Measurements from ENCODE around the gene DISP1. TPM values are rescaled to one million over a fixed set of nuclear protein-coding genes. Genes with fewer than 3 reads are reported as not detected.

The DISP1 gene
- total RNA-seq (10.7 TPM), polyA plus RNA-seq (ENCODE audit: insufficient read depth in 1 of 8, insufficient read length in 8 of 8, low replicate concordance in 1 of 8) (10 to 100 TPM in 2 of 8 donors, 1 to 10 TPM in 6; 6.6 to 11.3 (median 9.1) TPM)
- long read RNA-seq, donor 1: 0 reads
- long read RNA-seq, donor 2: 0 reads
- long read RNA-seq, donor 3: 0 reads
- long read RNA-seq, donor 4: 0 reads
- long read RNA-seq, donor 5, full-length matches to known transcripts: 2 of 2 reads
- long read RNA-seq, donor 5, partial matches to known transcripts: 0 of 2 reads
- long read RNA-seq, donor 5, other reads (novel, unspliced or antisense): 0 of 2 reads
- long read RNA-seq, donor 6, partial matches to known transcripts: 0 of 1 reads
- long read RNA-seq, donor 6, other reads (novel, unspliced or antisense): 0 of 1 reads
- long read RNA-seq, donor 7, full-length matches to known transcripts: 2 of 2 reads
- long read RNA-seq, donor 7, partial matches to known transcripts: 0 of 2 reads
- long read RNA-seq, donor 7, other reads (novel, unspliced or antisense): 0 of 2 reads
- long read RNA-seq, donor 8, full-length matches to known transcripts: 3 of 3 reads
- long read RNA-seq, donor 8, partial matches to known transcripts: 0 of 3 reads
- long read RNA-seq, donor 8, other reads (novel, unspliced or antisense): 0 of 3 reads
- long read RNA-seq, donor 9, full-length matches to known transcripts: 3 of 3 reads
- long read RNA-seq, donor 9, partial matches to known transcripts: 0 of 3 reads
- long read RNA-seq, donor 9, other reads (novel, unspliced or antisense): 0 of 3 reads
- long read RNA-seq, donor 10: 0 reads
- long read RNA-seq, donor 11: 0 reads

- H3K9me3 ChIP-seq (replicated peaks; ENCODE audit: control insufficient read depth, low read depth, low read length): no peaks in the 10 kb centered on the region
- H3K4me3 ChIP-seq (ENCODE audit: low read length): peak within 1 kb of the TSS; percentile 75
- H3K4me1 ChIP-seq (ENCODE audit: control insufficient read depth, insufficient read depth, low read length): peaks cover 7% of the 10 kb centered on the region
- no peaks in the 10 kb centered on the region for H3K27me3 ChIP-seq (ENCODE audit: control insufficient read depth, insufficient read depth, low read length)
- 1% methylated on average over 63 of the region's 67 CpGs for WGBS (ENCODE audit: insufficient coverage)
- DNase-seq: peak; percentile 90
- H3K36me3 ChIP-seq (ENCODE audit: control insufficient read depth, insufficient read depth, low read length): no peaks in the 10 kb centered on the region
- H3K27ac ChIP-seq (ENCODE audit: low read length): peak within 1 kb of the TSS; percentile 89
Measured at GRCh38 chr1:222814536-222815439, at the start of gene DISP1. TSS of gene DISP1 (plus strand) at chr1:222815039. CDS start at chr1:222942824, 127,785 bp downstream.

- Histone ChIP-seq H3K27ac (ENCODE audit: low read length) (no peak overlapping the region), H3K27me3 (ENCODE audit: control insufficient read depth, insufficient read depth, low read length) (no peaks in the 10 kb centered on the region), H3K4me1 (ENCODE audit: control insufficient read depth, insufficient read depth, low read length) (no peaks in the 10 kb centered on the region), H3K9me3 (replicated peaks; ENCODE audit: control insufficient read depth, low read depth, low read length) (peaks cover 6% of the 10 kb centered on the region), H3K4me3 (ENCODE audit: low read length) (no peak overlapping the region), H3K36me3 (ENCODE audit: control insufficient read depth, insufficient read depth, low read length) (no peaks in the 10 kb centered on the region)
- no peak for DNase-seq
- WGBS (ENCODE audit: insufficient coverage): no CpG with 5 or more reads among the region's 5 CpGs
Measured at GRCh38 chr1:222767152-222767571, 47.7 kb upstream of the DISP1 start.

GRCh38 chr1:222768592-222768991 is 46.2 kb upstream of the DISP1 start:
- Histone ChIP-seq H3K27me3 (ENCODE audit: control insufficient read depth, insufficient read depth, low read length) (no peaks in the 10 kb centered on the region), H3K9me3 (replicated peaks; ENCODE audit: control insufficient read depth, low read depth, low read length) (peaks cover 6% of the 10 kb centered on the region), H3K4me3 (ENCODE audit: low read length) (no peak overlapping the region), H3K36me3 (ENCODE audit: control insufficient read depth, insufficient read depth, low read length) (no peaks in the 10 kb centered on the region), H3K27ac (ENCODE audit: low read length) (no peak overlapping the region), H3K4me1 (ENCODE audit: control insufficient read depth, insufficient read depth, low read length) (peaks cover 8% of the 10 kb centered on the region)
- DNase-seq: no peak

GRCh38 chr1:222769181-222769580 is 45.7 kb upstream of the DISP1 start:
- no CpG with 5 or more reads among the region's 1 CpG for WGBS (ENCODE audit: insufficient coverage)

GRCh38 chr1:222769971-222770620 is 44.7 kb upstream of the DISP1 start:
- no peak for DNase-seq
- Histone ChIP-seq H3K27ac (ENCODE audit: low read length) (no peak overlapping the region), H3K27me3 (ENCODE audit: control insufficient read depth, insufficient read depth, low read length) (no peaks in the 10 kb centered on the region), H3K4me3 (ENCODE audit: low read length) (no peak overlapping the region), H3K9me3 (replicated peaks; ENCODE audit: control insufficient read depth, low read depth, low read length) (peaks cover 6% of the 10 kb centered on the region), H3K36me3 (ENCODE audit: control insufficient read depth, insufficient read depth, low read length) (no peaks in the 10 kb centered on the region), H3K4me1 (ENCODE audit: control insufficient read depth, insufficient read depth, low read length) (peaks cover 8% of the 10 kb centered on the region)
- no CpG with 5 or more reads among the region's 2 CpGs for WGBS (ENCODE audit: insufficient coverage)

More at GRCh38 chr1:222769181-222769580, 45.7 kb upstream of the DISP1 start:
- Histone ChIP-seq H3K27ac (ENCODE audit: low read length) (no peak overlapping the region), H3K9me3 (replicated peaks; ENCODE audit: control insufficient read depth, low read depth, low read length) (peaks cover 6% of the 10 kb centered on the region), H3K4me1 (ENCODE audit: control insufficient read depth, insufficient read depth, low read length) (peaks cover 8% of the 10 kb centered on the region), H3K36me3 (ENCODE audit: control insufficient read depth, insufficient read depth, low read length) (no peaks in the 10 kb centered on the region), H3K4me3 (ENCODE audit: low read length) (no peak overlapping the region), H3K27me3 (ENCODE audit: control insufficient read depth, insufficient read depth, low read length) (no peaks in the 10 kb centered on the region)
- no peak for DNase-seq

GRCh38 chr1:222772996-222773379 is 41.9 kb upstream of the DISP1 start:
- Histone ChIP-seq H3K36me3 (ENCODE audit: control insufficient read depth, insufficient read depth, low read length) (no peaks in the 10 kb centered on the region), H3K27ac (ENCODE audit: low read length) (peak overlapping the region; percentile 66), H3K4me3 (ENCODE audit: low read length) (no peak overlapping the region), H3K27me3 (ENCODE audit: control insufficient read depth, insufficient read depth, low read length) (no peaks in the 10 kb centered on the region), H3K4me1 (ENCODE audit: control insufficient read depth, insufficient read depth, low read length) (peaks cover 8% of the 10 kb centered on the region), H3K9me3 (replicated peaks; ENCODE audit: control insufficient read depth, low read depth, low read length) (peaks cover 6% of the 10 kb centered on the region)
- DNase-seq: peak; percentile 70
- no CpG with 5 or more reads among the region's 4 CpGs for WGBS (ENCODE audit: insufficient coverage)

- DNase-seq: no peak
- Histone ChIP-seq H3K4me1 (ENCODE audit: control insufficient read depth, insufficient read depth, low read length) (peaks cover 6% of the 10 kb centered on the region), H3K4me3 (ENCODE audit: low read length) (no peak overlapping the region), H3K27ac (ENCODE audit: low read length) (no peak overlapping the region), H3K36me3 (ENCODE audit: control insufficient read depth, insufficient read depth, low read length) (no peaks in the 10 kb centered on the region), H3K27me3 (ENCODE audit: control insufficient read depth, insufficient read depth, low read length) (no peaks in the 10 kb centered on the region), H3K9me3 (replicated peaks; ENCODE audit: control insufficient read depth, low read depth, low read length) (no peaks in the 10 kb centered on the region)
- no CpG with 5 or more reads among the region's 1 CpG for WGBS (ENCODE audit: insufficient coverage)
Measured at GRCh38 chr1:222777463-222777862, 37.4 kb upstream of the DISP1 start.

- 100% methylated on average over 1 of the region's 2 CpGs for WGBS (ENCODE audit: insufficient coverage)
- H3K4me1 ChIP-seq (ENCODE audit: control insufficient read depth, insufficient read depth, low read length): peaks cover 3% of the 10 kb centered on the region
- no peaks in the 10 kb centered on the region for H3K9me3 ChIP-seq (replicated peaks; ENCODE audit: control insufficient read depth, low read depth, low read length)
- H3K27ac ChIP-seq (ENCODE audit: low read length): no peak overlapping the region
- no peak overlapping the region for H3K4me3 ChIP-seq (ENCODE audit: low read length)
- no peak for DNase-seq
- H3K36me3 ChIP-seq (ENCODE audit: control insufficient read depth, insufficient read depth, low read length): no peaks in the 10 kb centered on the region
- no peaks in the 10 kb centered on the region for H3K27me3 ChIP-seq (ENCODE audit: control insufficient read depth, insufficient read depth, low read length)
Measured at GRCh38 chr1:222777977-222778376, 36.9 kb upstream of the DISP1 start.

GRCh38 chr1:222781251-222781650 is 33.6 kb upstream of the DISP1 start:
- H3K27me3 ChIP-seq (ENCODE audit: control insufficient read depth, insufficient read depth, low read length): no peaks in the 10 kb centered on the region
- no peak for DNase-seq
- H3K36me3 ChIP-seq (ENCODE audit: control insufficient read depth, insufficient read depth, low read length): no peaks in the 10 kb centered on the region
- no peak overlapping the region for H3K4me3 ChIP-seq (ENCODE audit: low read length)
- no CpG with 5 or more reads among the region's 4 CpGs for WGBS (ENCODE audit: insufficient coverage)
- peaks cover 7% of the 10 kb centered on the region for H3K4me1 ChIP-seq (ENCODE audit: control insufficient read depth, insufficient read depth, low read length)
- H3K9me3 ChIP-seq (replicated peaks; ENCODE audit: control insufficient read depth, low read depth, low read length): no peaks in the 10 kb centered on the region
- H3K27ac ChIP-seq (ENCODE audit: low read length): no peak overlapping the region

Data from muscle of leg (tissue), 16 donors.